ENCODE measurements around the gene SDR42E2. TPM values are rescaled to one million over a fixed set of nuclear protein-coding genes. Genes with fewer than 3 reads are reported as not detected.
"Not testable (repeated sequence)": the region's sequence is repeated elsewhere in the genome, so short reads cannot be mapped to it uniquely, and the experiment has no call there.

The SDR42E2 gene
- total and polyA plus RNA-seq, 3 experiments from 2014 or later = 0.11 to 0.92 TPM; not detected in 1

- CTCF ChIA-PET = no interaction called here
- Mint-ChIP-seq H3K27ac (no peak overlapping the region), H3K9me3 (peaks cover 0 to 3% (median 0%) of the 10 kb centered on the region in 5 donors), H3K27me3 (peaks cover 6 to 11% of the 10 kb centered on the region in 2 donors), H3K36me3 (peaks cover 0 to 11% (median 0%) of the 10 kb centered on the region in 3 donors), H3K4me3 (no peak overlapping the region), H3K4me1 (no peaks in the 10 kb centered on the region)
- Histone ChIP-seq H3K27me3 (ENCODE audit: insufficient read depth, low read length, poor library complexity, severe bottlenecking) (no peaks in the 10 kb centered on the region), H3K4me3 (ENCODE audit: low read length) (no peak overlapping the region), H3K9me3 (ENCODE audit: low read length) (no peaks in the 10 kb centered on the region), H3K27ac (ENCODE audit: low read depth, low read length) (no peak overlapping the region), H3K36me3 (ENCODE audit: insufficient read depth, low read length) (no peaks in the 10 kb centered on the region), H3K4me1 (ENCODE audit: insufficient read depth, low read length) (no peaks in the 10 kb centered on the region)
- DNase-seq = no peak
- POLR2A ChIA-PET = no interaction called here
Observed at GRCh38 chr16:22124583-22125284, 37.6 kb upstream of the SDR42E2 start.

- no peaks in the 10 kb centered on the region for H3K9me3 ChIP-seq (ENCODE audit: low read length)
- no peak overlapping the region for H3K4me3 ChIP-seq (ENCODE audit: low read length)
- H3K4me1 ChIP-seq (ENCODE audit: insufficient read depth, low read length) = no peaks in the 10 kb centered on the region
- Mint-ChIP-seq H3K27me3 (peaks cover 6 to 11% of the 10 kb centered on the region in 2 donors), H3K4me3 (no peak overlapping the region), H3K27ac (no peak overlapping the region), H3K9me3 (peaks cover 0 to 3% (median 0%) of the 10 kb centered on the region in 5 donors), H3K4me1 (no peaks in the 10 kb centered on the region), H3K36me3 (peaks cover 0 to 11% (median 0%) of the 10 kb centered on the region in 3 donors)
- no peaks in the 10 kb centered on the region for H3K36me3 ChIP-seq (ENCODE audit: insufficient read depth, low read length)
- no peaks in the 10 kb centered on the region for H3K27me3 ChIP-seq (ENCODE audit: insufficient read depth, low read length, poor library complexity, severe bottlenecking)
- ChIA-PET POLR2A (no interaction called here), CTCF (no interaction called here)
- no peak overlapping the region for H3K27ac ChIP-seq (ENCODE audit: low read depth, low read length)
- DNase-seq = no peak
Observed at GRCh38 chr16:22126037-22126558, 36.2 kb upstream of the SDR42E2 start.

DNA sequence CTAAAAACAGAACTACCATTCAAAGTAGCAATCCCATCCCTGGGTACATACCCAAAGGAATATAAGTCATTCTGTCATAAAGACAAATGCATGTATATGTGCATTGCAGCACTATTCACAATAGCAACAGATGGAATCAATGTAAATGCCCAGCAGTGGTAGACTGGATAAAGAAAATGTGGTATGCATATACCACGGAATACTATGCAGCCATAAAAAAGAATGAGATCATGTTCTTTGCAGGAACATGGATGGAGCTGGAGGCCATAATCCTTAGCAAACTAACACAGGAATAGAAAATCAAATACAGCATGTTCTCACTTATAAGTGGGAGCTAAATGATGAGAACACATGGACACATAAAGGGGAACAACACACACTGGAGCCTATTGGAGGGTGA lies 33.8 kb upstream of the SDR42E2 start:
- DNase-seq; CTCF ChIA-PET; H3K27ac Mint-ChIP-seq; H3K4me1 ChIP-seq (ENCODE audit: insufficient read depth, low read length); H3K27me3 ChIP-seq (ENCODE audit: insufficient read depth, low read length, poor library complexity, severe bottlenecking); H3K4me3 Mint-ChIP-seq; H3K27ac ChIP-seq (ENCODE audit: low read depth, low read length); H3K9me3 Mint-ChIP-seq; H3K4me3 ChIP-seq (ENCODE audit: low read length); POLR2A ChIA-PET; H3K4me1 Mint-ChIP-seq; H3K36me3 ChIP-seq (ENCODE audit: insufficient read depth, low read length); H3K9me3 ChIP-seq (ENCODE audit: low read length): not testable (repeated sequence)
- Mint-ChIP-seq H3K36me3 (peaks cover 0 to 11% (median 0%) of the 10 kb centered on the region in 3 donors), H3K27me3 (peaks cover 5 to 11% of the 10 kb centered on the region in 2 donors)

DNA sequence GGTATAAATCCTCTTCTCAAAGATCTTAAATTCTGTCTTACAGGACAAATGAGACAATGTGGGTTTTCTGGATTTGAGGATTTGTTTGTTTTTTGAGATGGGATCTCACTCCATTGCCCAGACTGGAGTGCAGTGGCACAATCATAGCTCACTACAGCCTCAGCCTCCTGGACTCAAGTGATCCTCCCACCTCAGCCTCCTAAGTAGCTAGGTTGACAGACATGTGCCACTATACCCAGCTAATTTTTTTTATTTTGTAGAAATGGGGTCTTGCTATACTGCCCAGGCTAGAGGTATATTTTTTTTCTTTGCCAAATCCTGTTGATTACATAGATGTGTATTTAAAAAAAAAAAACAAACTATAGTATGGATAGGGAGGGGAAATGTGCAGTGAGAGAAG lies 31.8 kb upstream of the SDR42E2 start:
- peaks cover 4 to 11% of the 10 kb centered on the region in 2 donors for H3K27me3 Mint-ChIP-seq
- no peaks in the 10 kb centered on the region for H3K4me1 ChIP-seq (ENCODE audit: insufficient read depth, low read length)
- H3K27ac ChIP-seq (ENCODE audit: low read depth, low read length) = no peak overlapping the region
- ChIA-PET CTCF (no interaction called here), POLR2A (no interaction called here)
- H3K36me3 Mint-ChIP-seq = peaks cover 0 to 11% (median 0%) of the 10 kb centered on the region in 3 donors
- H3K4me1 Mint-ChIP-seq = no peaks in the 10 kb centered on the region
- no peaks in the 10 kb centered on the region for H3K9me3 ChIP-seq (ENCODE audit: low read length)
- H3K27ac Mint-ChIP-seq = no peak overlapping the region
- H3K9me3 Mint-ChIP-seq = peaks cover 0 to 3% (median 0%) of the 10 kb centered on the region in 5 donors
- no peak overlapping the region for H3K4me3 Mint-ChIP-seq
- H3K36me3 ChIP-seq (ENCODE audit: insufficient read depth, low read length) = no peaks in the 10 kb centered on the region
- no peaks in the 10 kb centered on the region for H3K27me3 ChIP-seq (ENCODE audit: insufficient read depth, low read length, poor library complexity, severe bottlenecking)
- DNase-seq = no peak
- H3K4me3 ChIP-seq (ENCODE audit: low read length) = no peak overlapping the region

DNA sequence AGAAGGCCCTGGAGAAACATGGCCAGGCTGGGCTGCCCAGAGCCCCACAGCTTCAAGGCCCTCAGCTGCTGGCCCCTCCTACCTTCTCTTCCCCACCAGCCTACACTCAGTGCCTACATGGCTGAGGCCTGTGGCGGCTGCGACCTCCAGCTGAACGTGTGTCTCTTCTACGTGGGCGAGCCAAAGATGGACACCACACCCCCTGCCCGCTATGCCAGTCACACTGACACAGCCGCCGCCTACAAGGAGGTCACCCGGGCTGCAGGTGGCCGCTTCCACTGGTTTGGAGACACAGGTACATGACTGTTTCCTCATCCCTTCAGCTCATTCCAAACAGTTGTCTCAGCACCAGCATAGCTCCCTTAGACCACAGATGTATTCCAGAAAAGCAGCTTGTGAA lies 29.5 kb upstream of the SDR42E2 start:
- H3K4me1 Mint-ChIP-seq = no peaks in the 10 kb centered on the region
- peaks cover 6 to 13% of the 10 kb centered on the region in 2 donors for H3K27me3 Mint-ChIP-seq
- Histone ChIP-seq H3K4me3 (ENCODE audit: low read length) (no peak overlapping the region), H3K27ac (ENCODE audit: low read depth, low read length) (no peak overlapping the region), H3K36me3 (ENCODE audit: insufficient read depth, low read length) (no peaks in the 10 kb centered on the region), H3K9me3 (ENCODE audit: low read length) (no peaks in the 10 kb centered on the region), H3K4me1 (ENCODE audit: insufficient read depth, low read length) (no peaks in the 10 kb centered on the region), H3K27me3 (ENCODE audit: insufficient read depth, low read length, poor library complexity, severe bottlenecking) (no peaks in the 10 kb centered on the region)
- DNase-seq = no peak
- no peak overlapping the region for H3K27ac Mint-ChIP-seq
- no peak overlapping the region for H3K4me3 Mint-ChIP-seq
- ChIA-PET POLR2A (no interaction called here), CTCF (no interaction called here)
- H3K36me3 Mint-ChIP-seq = peaks cover 0 to 10% (median 0%) of the 10 kb centered on the region in 3 donors
- H3K9me3 Mint-ChIP-seq = peaks cover 0 to 3% (median 0%) of the 10 kb centered on the region in 5 donors

GRCh38 chr16:22138482-22138881 lies 23.8 kb upstream of the SDR42E2 start:
- ChIA-PET CTCF (no interaction called here), POLR2A (no interaction called here)
- Histone ChIP-seq H3K27me3 (ENCODE audit: insufficient read depth, low read length, poor library complexity, severe bottlenecking) (no peaks in the 10 kb centered on the region), H3K36me3 (ENCODE audit: insufficient read depth, low read length) (no peaks in the 10 kb centered on the region), H3K9me3 (ENCODE audit: low read length) (no peaks in the 10 kb centered on the region), H3K4me3 (ENCODE audit: low read length) (no peak overlapping the region), H3K27ac (ENCODE audit: low read depth, low read length) (no peak overlapping the region), H3K4me1 (ENCODE audit: insufficient read depth, low read length) (no peaks in the 10 kb centered on the region)
- no peak overlapping the region for H3K27ac Mint-ChIP-seq
- H3K27me3 Mint-ChIP-seq = peaks cover 9 to 16% of the 10 kb centered on the region in 2 donors
- H3K4me3 Mint-ChIP-seq = no peak overlapping the region
- H3K4me1 Mint-ChIP-seq = no peaks in the 10 kb centered on the region
- no peaks in the 10 kb centered on the region for H3K36me3 Mint-ChIP-seq
- H3K9me3 Mint-ChIP-seq = no peaks in the 10 kb centered on the region
- no peak for DNase-seq

- no peaks in the 10 kb centered on the region for H3K36me3 Mint-ChIP-seq
- H3K27ac ChIP-seq (ENCODE audit: low read depth, low read length) = no peak overlapping the region
- no peak for DNase-seq
- H3K27me3 ChIP-seq (ENCODE audit: insufficient read depth, low read length, poor library complexity, severe bottlenecking) = no peaks in the 10 kb centered on the region
- H3K9me3 Mint-ChIP-seq = no peaks in the 10 kb centered on the region
- H3K36me3 ChIP-seq (ENCODE audit: insufficient read depth, low read length) = no peaks in the 10 kb centered on the region
- no peak overlapping the region for H3K4me3 Mint-ChIP-seq
- no peaks in the 10 kb centered on the region for H3K4me1 Mint-ChIP-seq
- POLR2A ChIA-PET = no interaction called here
- H3K4me1 ChIP-seq (ENCODE audit: insufficient read depth, low read length) = no peaks in the 10 kb centered on the region
- H3K9me3 ChIP-seq (ENCODE audit: low read length) = no peaks in the 10 kb centered on the region
- no peak overlapping the region for H3K27ac Mint-ChIP-seq
- CTCF ChIA-PET = no interaction called here
- no peak overlapping the region for H3K4me3 ChIP-seq (ENCODE audit: low read length)
- H3K27me3 Mint-ChIP-seq = peaks cover 9 to 16% of the 10 kb centered on the region in 2 donors
Observed at GRCh38 chr16:22139008-22139407, 23.3 kb upstream of the SDR42E2 start.

DNA sequence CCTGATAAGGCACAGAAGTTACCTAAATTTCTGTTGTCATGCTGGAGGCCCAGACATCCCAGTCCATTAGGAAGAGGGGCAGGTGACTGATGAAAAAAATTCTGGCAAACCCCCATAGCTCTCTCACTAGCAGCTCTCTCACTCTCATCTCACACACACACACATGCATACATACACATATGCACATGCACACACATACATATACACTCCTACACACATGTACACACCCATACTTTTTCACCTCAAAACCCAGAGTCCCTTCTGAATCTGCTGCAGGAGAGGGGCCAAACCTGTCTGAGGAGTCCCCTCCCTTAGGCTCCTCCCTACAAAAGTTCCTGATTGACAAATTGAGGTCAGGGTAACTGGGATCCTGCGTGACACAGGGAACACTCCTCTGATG lies 22.6 kb upstream of the SDR42E2 start:
- no peaks in the 10 kb centered on the region for H3K4me1 Mint-ChIP-seq
- no peak overlapping the region for H3K4me3 Mint-ChIP-seq
- H3K27ac Mint-ChIP-seq = peak overlapping the region in 2 of 8 donors; percentile 14 to 66
- Histone ChIP-seq H3K9me3 (ENCODE audit: low read length) (no peaks in the 10 kb centered on the region), H3K4me3 (ENCODE audit: low read length) (no peak overlapping the region), H3K27me3 (ENCODE audit: insufficient read depth, low read length, poor library complexity, severe bottlenecking) (no peaks in the 10 kb centered on the region), H3K4me1 (ENCODE audit: insufficient read depth, low read length) (no peaks in the 10 kb centered on the region), H3K27ac (ENCODE audit: low read depth, low read length) (no peak overlapping the region), H3K36me3 (ENCODE audit: insufficient read depth, low read length) (no peaks in the 10 kb centered on the region)
- H3K36me3 Mint-ChIP-seq = no peaks in the 10 kb centered on the region
- ChIA-PET POLR2A (no interaction called here), CTCF (no interaction called here)
- no peaks in the 10 kb centered on the region for H3K9me3 Mint-ChIP-seq
- DNase-seq = no peak
- H3K27me3 Mint-ChIP-seq = peaks cover 9 to 18% of the 10 kb centered on the region in 2 donors
